ENCODE data around the gene KIRREL3.

The KIRREL3 gene

DNA sequence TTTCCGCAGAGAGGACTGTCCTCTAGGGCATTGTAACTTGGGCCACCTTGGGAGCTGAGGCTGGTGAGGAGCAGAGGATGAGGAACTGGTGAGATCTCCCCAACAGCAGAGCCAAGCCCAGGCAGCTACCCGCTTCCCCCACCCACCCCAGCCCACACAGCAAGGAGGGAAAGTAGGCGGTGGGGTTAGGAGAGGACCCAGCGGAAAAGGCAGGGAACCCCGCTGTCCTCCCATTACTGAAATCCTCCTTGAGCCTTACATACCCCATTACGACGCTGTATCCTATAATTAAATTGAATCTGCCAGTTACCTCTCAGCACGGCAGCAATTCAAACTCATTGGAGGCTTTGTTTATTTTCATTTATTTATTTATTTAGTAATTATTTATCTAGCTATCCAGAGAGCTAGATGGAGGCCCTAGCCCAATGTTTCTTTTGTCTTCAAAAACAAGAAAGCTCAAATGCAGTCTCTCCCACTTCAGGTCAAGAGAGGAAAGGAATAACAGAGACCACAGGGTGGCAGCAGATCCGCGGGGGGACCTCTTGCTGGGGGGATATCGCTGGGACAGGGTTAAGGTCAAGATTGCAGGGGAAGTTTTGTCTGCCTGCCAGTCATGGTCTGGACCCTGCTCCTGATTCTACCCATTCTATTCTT lies 427.1 kb downstream of the KIRREL3 start:
- Histone ChIP-seq H3K4me2 (no peak overlapping the region), H2AFZ (ENCODE audit: low read depth) (no peak overlapping the region), H3K27ac (no peak overlapping the region), H3K4me1 (ENCODE audit: low read depth, poor library complexity, severe bottlenecking) (peaks cover 5% of the 10 kb centered on the region), H3K9ac (no peak overlapping the region), H3K4me3 (IDR thresholded peaks at IDR 0.05; ENCODE audit: insufficient read depth, low read depth, low read length) (no peak overlapping the region), H3K36me3 (ENCODE audit: insufficient read depth) (no peaks in the 10 kb centered on the region), H3K79me2 (ENCODE audit: insufficient read depth, low read depth) (no peaks in the 10 kb centered on the region), H3K27me3 (ENCODE audit: insufficient read depth, low read depth) (no peaks in the 10 kb centered on the region), H4K20me1 (ENCODE audit: insufficient read depth) (no peaks in the 10 kb centered on the region)
- TF ChIP-seq, protein P1, sequence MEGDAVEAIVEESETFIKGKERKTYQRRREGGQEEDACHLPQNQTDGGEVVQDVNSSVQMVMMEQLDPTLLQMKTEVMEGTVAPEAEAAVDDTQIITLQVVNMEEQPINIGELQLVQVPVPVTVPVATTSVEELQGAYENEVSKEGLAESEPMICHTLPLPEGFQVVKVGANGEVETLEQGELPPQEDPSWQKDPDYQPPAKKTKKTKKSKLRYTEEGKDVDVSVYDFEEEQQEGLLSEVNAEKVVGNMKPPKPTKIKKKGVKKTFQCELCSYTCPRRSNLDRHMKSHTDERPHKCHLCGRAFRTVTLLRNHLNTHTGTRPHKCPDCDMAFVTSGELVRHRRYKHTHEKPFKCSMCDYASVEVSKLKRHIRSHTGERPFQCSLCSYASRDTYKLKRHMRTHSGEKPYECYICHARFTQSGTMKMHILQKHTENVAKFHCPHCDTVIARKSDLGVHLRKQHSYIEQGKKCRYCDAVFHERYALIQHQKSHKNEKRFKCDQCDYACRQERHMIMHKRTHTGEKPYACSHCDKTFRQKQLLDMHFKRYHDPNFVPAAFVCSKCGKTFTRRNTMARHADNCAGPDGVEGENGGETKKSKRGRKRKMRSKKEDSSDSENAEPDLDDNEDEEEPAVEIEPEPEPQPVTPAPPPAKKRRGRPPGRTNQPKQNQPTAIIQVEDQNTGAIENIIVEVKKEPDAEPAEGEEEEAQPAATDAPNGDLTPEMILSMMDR (conservative IDR thresholded peaks at IDR 0.05; ENCODE audit: low read depth, low read length) = no peak

DNA sequence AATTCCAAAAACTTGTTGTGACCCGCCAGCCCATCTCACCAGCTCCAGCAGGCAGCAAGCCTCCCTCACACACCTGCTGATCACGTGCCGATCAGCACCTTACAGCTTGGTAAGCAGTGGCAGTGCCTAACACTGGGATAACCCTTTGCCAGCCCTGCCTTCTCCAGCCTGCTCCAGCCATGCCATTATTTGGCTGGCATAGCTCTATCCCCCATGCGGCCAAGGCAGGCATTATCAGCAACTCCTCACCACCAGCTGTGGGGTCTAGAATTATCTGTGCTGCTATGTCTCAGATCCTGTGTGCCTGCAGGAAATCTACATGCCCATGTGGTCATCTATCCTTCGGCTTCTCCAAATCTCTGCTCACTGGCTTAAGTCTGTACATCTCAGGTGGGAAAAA lies 430.1 kb downstream of the KIRREL3 start:
- H3K79me2 ChIP-seq (ENCODE audit: insufficient read depth, low read depth) = no peaks in the 10 kb centered on the region
- no peak overlapping the region for H3K4me3 ChIP-seq (IDR thresholded peaks at IDR 0.05; ENCODE audit: insufficient read depth, low read depth, low read length)
- no peaks in the 10 kb centered on the region for H3K36me3 ChIP-seq (ENCODE audit: insufficient read depth)
- H3K4me1 ChIP-seq (ENCODE audit: low read depth, poor library complexity, severe bottlenecking) = no peaks in the 10 kb centered on the region
- TF ChIP-seq, protein P1 (conservative IDR thresholded peaks at IDR 0.05; ENCODE audit: low read depth, low read length) = no peak
- H3K9ac ChIP-seq = no peak overlapping the region
- H3K27me3 ChIP-seq (ENCODE audit: insufficient read depth, low read depth) = no peaks in the 10 kb centered on the region
- no peak overlapping the region for H3K27ac ChIP-seq
- H4K20me1 ChIP-seq (ENCODE audit: insufficient read depth) = no peaks in the 10 kb centered on the region
- H3K4me2 ChIP-seq = no peak overlapping the region
- no peak overlapping the region for H2AFZ ChIP-seq (ENCODE audit: low read depth)

DNA sequence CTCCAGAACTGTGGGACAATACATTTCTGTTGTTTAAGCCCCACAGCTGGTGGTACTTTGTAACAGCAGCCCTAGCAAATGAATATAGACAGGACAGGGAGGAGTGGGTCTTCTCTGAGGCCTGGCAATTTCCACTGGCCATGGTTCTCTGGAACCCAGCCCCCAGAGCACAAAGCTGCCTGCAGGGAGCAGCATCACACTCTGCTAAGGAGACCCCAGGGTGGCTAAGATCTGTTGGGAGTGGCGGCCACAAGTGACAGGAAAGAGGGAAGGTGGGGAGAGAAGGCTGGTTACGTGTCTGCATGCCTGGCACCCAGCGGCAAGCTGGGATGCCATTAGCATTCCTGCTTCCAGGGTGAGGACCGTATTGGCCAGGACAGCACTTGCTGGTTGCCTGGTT lies 433.2 kb downstream of the KIRREL3 start:
- Histone ChIP-seq H3K27ac (no peak overlapping the region), H3K4me1 (ENCODE audit: low read depth, poor library complexity, severe bottlenecking) (no peaks in the 10 kb centered on the region), H3K79me2 (ENCODE audit: insufficient read depth, low read depth) (no peaks in the 10 kb centered on the region), H3K4me2 (no peak overlapping the region), H3K9ac (no peak overlapping the region), H3K36me3 (ENCODE audit: insufficient read depth) (no peaks in the 10 kb centered on the region), H3K27me3 (ENCODE audit: insufficient read depth, low read depth) (no peaks in the 10 kb centered on the region), H2AFZ (ENCODE audit: low read depth) (no peak overlapping the region), H4K20me1 (ENCODE audit: insufficient read depth) (no peaks in the 10 kb centered on the region), H3K4me3 (IDR thresholded peaks at IDR 0.05; ENCODE audit: insufficient read depth, low read depth, low read length) (no peak overlapping the region)
- TF ChIP-seq, protein P1 (conservative IDR thresholded peaks at IDR 0.05; ENCODE audit: low read depth, low read length) = no peak

DNA sequence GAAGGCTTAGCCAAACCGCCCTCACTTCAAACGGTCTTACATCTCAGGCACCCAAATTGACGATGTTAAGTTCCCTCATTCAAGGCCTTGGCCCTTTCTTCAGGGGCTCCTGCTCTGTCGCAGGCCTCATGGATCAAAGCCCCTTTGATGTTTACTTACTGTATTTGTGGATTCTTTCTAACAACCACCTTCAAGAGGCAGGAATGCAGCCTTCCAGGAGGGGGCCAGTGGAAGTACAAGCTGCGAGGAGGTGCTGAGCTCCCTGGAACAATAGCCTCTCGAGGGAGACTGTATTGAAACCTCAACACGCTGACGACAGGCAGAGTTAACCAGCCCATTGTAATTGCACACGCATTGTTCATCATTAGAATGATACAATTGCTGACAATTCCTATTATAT lies 436.0 kb downstream of the KIRREL3 start:
- H3K27me3 ChIP-seq (ENCODE audit: insufficient read depth, low read depth) = no peaks in the 10 kb centered on the region
- no peak overlapping the region for H3K4me2 ChIP-seq
- H3K4me3 ChIP-seq (IDR thresholded peaks at IDR 0.05; ENCODE audit: insufficient read depth, low read depth, low read length) = no peak overlapping the region
- H3K27ac ChIP-seq = no peak overlapping the region
- H3K36me3 ChIP-seq (ENCODE audit: insufficient read depth) = no peaks in the 10 kb centered on the region
- H4K20me1 ChIP-seq (ENCODE audit: insufficient read depth) = no peaks in the 10 kb centered on the region
- TF ChIP-seq, protein P1 (conservative IDR thresholded peaks at IDR 0.05; ENCODE audit: low read depth, low read length) = no peak
- no peak overlapping the region for H3K9ac ChIP-seq
- no peak overlapping the region for H2AFZ ChIP-seq (ENCODE audit: low read depth)
- H3K4me1 ChIP-seq (ENCODE audit: low read depth, poor library complexity, severe bottlenecking) = no peaks in the 10 kb centered on the region
- H3K79me2 ChIP-seq (ENCODE audit: insufficient read depth, low read depth) = no peaks in the 10 kb centered on the region
